HG02623 (cell line): Measurements from ENCODE around the gene PRSS23.

Experiments used
- ATAC-seq: cut with Tn5 transposase; IDR thresholded peaks from one replicate; pipeline ENCODE4 v1.9.1; 2021; ENCODE audit warnings: moderate library complexity; ENCODE audit not compliant: unreplicated experiment

Gene PRSS23

DNA sequence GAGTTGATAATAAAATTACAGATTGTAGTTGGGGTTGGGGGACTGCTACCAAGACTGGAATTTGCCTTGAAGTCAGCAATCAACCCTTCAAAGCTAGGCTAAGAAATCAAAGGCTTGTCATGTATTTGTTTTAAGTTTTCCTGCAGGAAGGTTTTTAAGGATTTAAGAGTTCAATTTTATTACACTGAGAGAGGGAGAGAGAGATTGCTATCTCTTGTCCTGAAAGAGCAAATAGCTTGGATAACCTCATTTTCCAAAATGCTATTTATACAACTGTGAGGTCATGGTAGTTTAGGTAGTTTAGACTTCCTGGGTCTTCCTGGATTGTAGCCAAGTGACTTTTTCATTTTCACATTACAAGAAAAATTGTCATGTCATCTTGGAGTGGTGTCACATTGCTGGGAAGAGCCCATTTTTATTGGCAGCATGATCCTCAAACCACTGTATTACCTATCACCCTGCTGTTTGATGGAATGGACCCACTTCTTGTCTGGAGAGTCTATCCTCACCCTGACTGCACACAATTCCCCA, 10.1 kb upstream of the PRSS23 start:
- no peak for ATAC-seq

DNA sequence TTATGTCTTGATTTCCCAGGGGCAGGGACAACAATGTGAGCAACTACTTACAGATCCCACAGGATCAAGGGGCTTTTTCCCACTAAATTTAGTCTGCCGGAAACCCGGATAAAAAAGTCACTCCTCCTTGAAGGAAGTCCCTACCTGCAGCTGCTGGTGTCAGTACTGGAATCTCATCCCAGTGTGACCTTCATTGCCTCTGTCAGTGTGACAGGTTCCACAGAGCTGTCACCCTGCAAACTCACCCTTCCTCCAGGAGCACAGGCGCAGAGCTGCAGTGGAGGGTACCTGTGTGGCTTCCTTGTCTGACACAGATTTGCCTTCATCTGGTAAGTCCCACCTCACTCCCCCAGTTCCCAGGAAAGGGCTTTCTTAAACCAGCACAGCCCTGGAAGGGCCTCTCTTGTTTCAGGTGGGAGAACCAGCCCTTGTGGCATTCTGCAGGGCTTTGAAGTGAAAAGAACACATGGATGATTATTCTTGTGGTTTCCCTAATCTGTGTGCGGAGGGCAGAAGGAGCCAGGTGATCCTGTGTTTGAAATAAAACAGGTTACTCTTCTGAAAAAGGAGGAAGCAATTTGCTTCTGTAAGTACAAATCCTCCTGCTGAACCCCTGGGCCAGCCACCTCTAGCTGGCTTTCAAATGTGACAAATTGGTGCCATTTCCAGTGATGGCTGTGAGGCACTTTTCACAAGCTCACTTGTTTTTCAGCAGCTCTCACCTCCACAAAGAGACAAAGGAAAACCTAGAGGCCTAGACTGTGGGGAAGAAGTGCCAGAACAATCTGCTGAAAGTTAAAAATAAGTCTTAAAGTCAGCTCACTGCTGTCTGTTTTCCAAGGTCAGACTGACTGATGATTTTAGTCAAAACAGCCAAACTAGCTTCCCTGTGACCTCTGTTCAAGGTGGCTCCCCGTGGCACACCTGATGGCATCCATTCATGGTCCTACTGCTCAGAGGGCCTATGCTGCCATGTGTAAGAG, 9.2 kb upstream of the PRSS23 start:
- ATAC-seq = no peak

DNA sequence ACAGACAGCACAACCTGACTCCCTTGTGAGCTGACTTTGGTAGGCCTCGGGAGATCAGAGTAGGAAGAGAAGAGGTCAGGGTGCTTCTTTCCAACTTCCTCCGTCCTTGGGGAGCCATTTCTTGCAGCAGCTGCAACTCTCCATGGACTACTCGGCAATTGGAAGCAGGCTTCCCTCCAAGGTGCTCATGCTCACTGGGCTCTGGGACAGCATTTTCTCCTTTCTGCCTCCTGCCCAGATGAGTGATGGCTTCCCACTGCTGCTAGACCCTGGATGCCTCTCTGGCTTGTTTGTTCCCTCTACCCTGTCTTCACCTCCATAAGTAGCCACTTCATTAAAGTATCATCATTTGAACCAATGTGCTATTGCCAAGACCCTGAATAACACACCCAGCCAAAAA, 8.2 kb upstream of the PRSS23 start:
- ATAC-seq = no peak

DNA sequence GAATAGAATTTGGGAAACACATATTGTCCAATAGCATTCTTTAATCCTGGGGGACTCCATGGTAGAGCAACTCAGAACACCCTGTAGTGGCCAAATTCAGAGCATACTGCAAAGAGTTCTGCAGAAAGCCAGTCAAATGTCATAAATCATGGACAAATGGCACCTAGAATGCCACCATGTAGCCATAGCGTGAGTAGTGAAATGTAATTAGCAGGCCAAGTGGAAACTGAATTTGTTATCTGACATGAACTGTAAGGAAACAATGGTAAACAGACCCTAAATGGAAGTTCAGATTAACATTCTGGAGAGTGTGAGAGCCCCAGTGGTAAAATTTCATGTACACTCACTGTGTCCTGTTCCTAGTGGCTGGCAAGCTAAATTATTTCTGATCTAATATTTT, 7.0 kb upstream of the PRSS23 start:
- ATAC-seq = no peak

DNA sequence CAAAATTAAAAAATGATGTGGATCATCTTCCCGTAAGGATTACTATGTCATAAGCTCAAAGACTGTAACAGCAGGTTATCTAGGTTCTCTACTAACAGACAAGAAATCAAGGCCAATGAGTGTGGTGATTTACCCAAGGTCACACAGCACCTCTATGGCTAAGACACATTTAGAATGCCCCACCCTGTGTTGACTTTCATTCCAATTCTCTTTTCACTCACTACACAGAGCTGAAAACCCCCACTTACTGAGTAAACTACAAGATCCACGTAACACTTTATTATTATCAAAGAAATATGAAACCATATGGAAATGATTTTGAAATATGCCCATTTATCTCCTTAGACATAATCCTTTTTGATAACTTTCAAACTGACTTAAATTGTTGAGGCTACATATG, 4.8 kb upstream of the PRSS23 start:
- ATAC-seq = no peak

DNA sequence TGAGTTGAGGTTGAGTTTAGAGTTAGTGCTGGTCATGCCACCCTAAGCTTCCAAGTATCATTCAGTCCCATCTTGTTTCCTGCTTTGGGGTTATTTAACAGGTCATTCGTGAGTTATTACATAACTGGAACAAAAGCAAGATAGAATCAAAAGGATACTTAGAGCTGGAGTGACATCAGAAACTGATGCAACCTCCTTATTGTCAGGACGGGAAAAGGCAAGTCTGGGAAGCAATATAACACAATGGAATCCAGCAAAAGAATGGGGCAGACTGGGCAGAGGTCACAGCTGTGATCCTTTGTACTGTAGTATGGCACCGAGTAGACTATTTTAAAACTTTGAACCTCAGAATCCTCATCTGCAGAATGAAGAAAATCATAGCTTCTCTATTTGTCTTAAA, 4.4 kb upstream of the PRSS23 start:
- no peak for ATAC-seq

DNA sequence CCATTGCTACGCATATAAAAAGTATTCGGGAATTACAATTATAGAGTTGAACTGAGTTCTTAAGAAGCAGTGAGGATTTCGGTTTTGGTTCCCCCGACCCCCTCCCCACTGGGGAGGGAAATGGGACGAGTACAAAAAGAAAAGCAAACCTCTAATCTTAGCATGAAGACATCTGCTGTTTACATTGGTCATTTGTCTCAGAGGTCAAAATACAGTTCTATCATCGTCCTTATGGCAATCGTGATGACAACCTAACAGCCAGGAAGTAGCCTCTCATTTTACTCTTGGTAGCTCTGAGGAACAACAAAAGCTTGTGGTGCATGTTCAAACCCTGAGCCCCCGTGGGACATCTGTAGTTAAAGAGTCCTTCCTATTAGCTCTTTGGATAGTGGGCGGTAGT, 3.2 kb upstream of the PRSS23 start:
- no peak for ATAC-seq

DNA sequence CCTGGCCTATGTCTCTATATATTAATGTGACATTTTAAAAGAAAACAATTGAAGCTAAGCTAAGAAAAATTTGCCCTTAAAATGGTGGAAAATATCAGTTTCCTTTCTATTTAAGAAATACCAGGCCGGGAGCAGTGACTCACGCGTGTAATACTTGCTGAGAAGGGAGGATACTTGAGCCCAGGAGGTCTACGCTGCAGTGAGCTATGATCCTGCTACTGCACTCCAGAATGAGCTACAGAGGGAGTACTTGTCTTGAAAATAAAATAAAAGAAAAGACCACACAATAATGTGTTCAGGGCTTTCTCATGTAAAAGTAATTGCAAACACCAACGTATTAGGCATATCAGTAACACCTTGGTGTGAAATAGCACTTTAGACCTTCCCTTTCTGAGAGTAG, 1.4 kb upstream of the PRSS23 start:
- no peak for ATAC-seq

DNA sequence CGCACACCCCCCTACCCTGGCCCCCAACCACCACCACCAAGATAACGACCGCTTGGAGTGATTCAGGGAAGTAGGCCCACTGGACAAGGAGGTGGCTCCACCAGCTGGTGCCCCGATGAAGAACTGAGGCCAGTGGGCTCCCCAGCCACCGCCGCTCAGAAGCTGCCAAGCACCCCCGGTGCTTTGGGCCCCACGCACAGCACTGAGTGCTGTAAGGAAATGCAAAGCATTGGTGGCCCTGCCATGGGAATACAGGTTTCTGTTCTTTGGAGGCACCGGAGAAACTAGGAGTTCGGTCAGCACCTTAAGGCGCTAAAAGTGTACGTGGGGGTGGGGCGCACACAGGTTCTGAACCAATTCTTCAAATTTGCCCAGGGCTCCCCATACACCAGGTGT, 664 bp upstream of the PRSS23 start:
- ATAC-seq = no peak

DNA sequence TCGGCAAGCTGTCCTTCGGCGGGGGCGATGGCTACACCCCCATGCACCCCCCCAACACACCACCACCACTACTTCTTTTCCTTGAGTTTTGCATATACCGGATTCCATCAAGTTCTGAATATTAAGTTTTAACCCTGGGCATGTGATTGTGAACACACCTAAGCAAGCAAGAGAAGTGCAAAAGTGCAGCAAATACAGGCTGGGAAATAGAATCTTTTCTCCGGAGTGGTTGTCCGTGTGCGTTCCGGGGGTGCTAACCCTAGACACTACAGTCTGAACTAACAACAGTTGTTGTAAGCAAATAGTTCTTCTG, 574 bp downstream of the PRSS23 start:
- ATAC-seq = no peak

DNA sequence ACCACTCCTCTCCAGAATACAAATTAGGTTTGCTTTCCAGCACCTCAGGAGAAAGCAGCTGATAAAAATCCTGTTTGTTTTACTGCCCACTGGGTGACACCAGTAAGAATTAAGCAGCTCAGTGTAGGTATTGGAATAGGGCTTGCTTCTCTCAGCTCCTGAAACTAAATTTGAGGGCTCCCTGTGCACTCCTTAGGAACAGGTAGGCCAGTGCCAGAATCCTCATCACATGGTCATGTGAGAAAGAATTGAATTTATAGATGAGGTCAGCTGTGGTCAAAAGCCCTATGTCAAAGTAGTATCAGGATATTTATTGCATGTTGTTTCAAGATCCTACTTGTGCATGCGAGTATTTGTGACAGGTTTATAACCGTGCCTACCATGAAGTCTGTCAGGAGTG, 1.0 kb downstream of the PRSS23 start:
- ATAC-seq = no peak

DNA sequence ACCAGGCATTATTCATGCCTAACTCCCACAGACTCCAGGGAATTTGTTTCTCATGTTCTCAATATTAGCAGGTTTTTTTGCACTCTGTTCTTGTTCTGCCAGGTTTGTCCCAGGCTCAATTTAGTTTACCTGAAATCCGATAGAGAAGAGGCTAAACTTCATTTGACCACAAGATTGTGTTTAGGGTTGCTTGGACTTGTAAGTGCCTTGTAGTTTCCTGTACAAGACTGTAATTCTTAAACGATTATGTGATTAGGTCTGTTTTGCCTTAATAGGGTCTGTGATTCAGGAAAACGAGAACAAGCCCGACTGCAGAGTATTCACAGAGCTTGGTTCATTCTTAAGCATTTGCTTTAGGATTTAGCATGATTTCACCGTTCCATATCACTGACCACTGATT, 1.8 kb downstream of the PRSS23 start:
- ATAC-seq = no peak

DNA sequence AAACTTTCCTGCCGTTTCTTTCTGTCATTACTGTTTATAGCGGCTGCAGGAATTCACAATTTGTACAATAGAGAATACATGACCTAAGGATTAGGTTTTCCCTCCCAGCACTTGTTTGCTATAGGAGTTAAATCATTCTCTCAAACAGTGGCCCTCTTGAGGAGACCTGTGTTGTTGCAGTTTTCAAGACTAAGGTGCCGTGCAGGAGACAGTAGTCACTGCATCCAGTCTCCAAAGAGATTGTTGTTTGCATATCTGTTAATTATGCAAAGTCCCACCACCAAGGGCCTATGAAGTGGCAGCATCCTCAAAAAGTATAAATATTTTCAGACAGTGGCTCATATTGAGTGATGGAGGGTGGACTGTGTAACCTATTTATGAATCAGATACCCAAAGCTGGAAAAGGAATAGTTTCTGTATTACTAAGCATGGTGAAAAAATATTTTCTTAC, 2.3 kb downstream of the PRSS23 start:
- peak; percentile 46 for ATAC-seq

DNA sequence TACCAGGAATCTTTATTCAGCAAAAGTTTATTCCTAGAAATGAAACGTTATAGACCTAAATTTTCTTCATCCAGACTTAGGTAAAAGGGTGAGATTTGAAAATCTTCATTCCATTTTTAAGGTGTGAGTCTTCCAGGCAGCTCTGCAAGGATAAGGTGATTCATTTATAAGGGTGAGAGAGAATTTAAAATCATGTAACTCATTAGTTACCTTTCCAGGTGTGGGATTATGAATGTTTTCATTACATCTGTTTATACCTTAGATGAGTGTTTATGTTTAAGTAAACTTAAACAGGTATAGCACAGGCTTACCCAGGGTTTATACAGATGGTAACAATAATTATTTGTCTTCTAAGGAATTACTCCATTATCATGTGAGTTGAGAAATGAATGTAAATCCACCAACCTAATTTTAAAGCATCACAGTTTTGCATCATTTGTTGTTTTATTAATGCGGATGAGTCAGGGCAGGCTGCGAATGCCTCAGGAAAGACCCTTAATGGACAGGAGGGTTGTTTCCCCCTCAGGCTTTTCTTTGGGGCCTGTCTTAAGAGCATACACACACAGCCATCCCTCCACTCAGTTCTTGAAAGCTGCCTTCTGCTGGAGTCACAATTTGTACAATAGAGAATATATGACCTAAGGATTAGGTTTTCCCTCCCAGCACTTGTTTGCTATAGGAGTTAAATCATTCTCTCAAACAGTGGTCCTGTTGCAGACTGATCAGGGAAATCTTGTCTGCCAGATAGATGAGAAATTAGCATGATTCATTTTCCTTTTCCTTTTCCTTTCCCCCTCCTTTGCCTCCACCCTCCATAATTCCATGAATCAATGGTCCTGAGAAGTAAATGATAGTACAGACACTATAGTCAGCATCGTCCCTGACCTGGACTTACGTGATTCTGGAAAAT, 3.0 kb downstream of the PRSS23 start:
- ATAC-seq = no peak

DNA sequence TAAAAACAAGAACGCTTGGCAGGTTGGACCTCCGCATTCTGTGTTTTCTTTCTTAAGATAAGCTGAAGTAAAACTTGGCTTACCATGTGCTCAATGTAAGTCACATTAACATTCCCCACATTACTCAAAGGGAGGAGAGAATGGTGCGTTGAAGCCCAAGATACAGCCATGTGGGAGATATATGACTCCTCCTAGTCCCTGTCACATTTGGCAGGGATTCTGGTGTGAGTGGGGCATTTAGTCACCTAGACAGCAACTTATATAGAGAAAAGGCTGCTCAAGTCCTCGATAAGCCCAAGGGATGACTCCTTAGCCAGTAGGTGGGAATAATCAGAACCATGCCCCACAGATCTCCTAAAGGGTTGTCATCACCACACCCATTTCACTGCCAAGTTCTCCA, 4.6 kb downstream of the PRSS23 start:
- no peak for ATAC-seq

DNA sequence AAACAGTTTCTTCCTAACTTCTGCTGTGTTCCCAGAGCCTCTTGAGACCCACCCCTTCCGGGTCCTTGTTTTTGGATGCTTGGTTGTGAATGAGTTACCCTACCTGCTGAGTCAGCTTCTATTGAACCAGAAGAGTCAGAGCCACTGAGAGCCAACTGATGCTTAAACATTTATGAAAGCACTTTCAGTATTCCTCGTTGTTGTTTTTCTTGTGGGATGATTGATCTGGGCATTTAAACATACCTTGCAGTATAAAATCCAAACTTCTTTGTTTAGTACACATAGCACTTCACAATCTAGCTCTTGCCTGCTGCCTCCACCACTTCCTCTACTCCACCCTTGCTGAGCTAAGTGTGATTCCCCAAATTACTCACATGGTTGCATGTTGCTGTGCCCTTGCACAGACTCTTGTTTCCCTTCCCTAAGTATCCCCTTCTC, 5.5 kb downstream of the PRSS23 start:
- ATAC-seq = peak; percentile 74

DNA sequence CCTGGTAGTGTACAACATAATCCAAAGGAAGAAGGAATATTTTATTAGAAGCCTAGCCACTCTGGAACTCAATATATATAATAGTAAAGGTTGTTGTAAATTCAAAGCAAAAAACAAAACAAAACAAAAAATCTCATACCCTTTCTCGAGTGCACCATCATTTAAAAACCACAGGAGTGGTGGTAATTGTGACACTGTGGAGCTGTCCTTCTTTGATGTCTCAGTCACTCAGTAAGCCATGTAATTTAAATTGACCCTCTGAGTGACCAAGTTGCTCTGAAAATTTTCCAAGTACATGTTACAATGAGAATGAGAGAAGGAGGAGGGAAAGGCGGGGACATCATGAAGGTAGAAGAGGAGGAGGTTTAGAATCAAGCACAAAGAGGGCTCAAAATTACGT, 6.6 kb downstream of the PRSS23 start:
- ATAC-seq = no peak

DNA sequence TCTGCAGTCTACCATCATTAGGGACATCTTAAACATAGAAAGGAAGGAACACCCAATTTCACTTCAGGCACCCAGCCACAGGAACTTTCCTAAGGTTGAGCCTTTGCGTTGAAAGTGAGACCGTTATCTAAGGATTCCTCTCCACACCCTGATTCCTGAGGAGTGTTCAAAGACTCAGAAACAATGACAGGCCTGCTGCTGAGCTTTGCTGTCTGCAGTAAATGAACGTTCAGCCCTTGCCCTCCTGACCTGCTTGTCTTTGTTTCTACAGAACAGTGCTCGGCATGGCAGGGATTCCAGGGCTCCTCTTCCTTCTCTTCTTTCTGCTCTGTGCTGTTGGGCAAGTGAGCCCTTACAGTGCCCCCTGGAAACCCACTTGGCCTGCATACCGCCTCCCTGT, 7.0 kb downstream of the PRSS23 start:
- no peak for ATAC-seq

DNA sequence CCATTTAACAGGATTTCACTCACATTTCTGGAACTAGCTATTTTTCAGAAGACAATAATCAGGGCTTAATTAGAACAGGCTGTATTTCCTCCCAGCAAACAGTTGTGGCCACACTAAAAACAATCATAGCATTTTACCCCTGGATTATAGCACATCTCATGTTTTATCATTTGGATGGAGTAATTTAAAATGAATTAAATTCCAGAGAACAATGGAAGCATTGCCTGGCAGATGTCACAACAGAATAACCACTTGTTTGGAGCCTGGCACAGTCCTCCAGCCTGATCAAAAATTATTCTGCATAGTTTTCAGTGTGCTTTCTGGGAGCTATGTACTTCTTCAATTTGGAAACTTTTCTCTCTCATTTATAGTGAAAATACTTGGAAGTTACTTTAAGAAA, 9.2 kb downstream of the PRSS23 start:
- ATAC-seq = no peak

DNA sequence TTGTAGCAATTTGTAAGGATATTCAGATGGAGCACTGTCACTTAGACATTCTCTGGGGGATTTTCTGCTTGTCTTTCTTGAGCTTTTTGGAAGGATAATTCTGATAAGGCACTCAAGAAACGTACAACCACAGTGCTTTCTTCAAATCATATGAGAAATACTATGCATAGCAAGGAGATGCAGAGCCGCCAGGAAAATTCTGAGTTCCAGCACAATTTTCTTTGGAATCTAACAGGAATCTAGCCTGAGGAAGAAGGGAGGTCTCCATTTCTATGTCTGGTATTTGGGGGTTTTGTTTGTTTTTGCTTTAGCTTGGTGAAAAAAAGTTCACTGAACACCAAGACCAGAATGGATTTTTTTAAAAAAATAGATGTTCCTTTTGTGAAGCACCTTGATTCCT, 9.9 kb downstream of the PRSS23 start:
- no peak for ATAC-seq

DNA sequence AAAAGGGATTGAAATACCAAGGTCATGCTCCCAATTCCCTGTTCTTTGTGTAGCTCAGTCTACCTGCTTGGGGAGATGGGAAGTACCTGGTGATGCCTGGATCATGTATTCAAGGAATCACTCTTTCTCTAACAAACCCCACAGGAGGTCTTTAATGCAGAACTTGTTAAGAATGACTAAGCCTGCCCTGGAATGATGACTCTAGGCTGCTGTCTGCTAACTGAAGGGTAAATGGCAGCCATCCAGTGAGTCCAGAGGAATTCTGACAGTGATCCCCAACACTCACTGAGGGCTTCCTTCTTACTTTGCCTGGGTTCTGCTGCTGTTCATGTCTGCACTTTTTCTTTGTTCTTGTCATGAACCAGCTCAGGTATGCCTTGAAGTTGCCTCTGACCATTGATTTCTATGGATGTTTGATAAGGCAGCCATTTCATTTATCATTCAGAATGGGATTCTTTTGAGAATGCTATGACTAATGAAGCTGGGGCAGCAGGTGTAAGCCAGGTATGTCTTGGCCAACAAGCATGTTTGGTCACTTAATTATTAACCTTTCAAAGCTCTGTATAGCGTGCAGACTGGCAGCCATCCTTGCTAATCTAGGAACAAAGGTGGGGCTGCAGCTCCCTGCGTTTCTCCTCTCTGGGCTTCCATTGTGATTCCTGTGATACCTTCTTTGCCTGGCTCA, 11.4 kb downstream of the PRSS23 start:
- ATAC-seq = no peak
